ENCODE results near the gene ITGA2.

Gene ITGA2

GRCh38 chr5:52989781-52990527 lies 802 bp downstream of the ITGA2 start:
- peak; percentile 24 for DNase-seq

- no peak for DNase-seq
Measured at GRCh38 chr5:52990528-52990925, 1.4 kb downstream of the ITGA2 start.

- no peak for DNase-seq
Measured at GRCh38 chr5:52993367-52993766, 4.2 kb downstream of the ITGA2 start.

GRCh38 chr5:52994266-52994665 lies 5.1 kb downstream of the ITGA2 start:
- DNase-seq = no peak

GRCh38 chr5:52995095-52995494 lies 5.9 kb downstream of the ITGA2 start:
- no peak for DNase-seq

- no peak for DNase-seq
Measured at GRCh38 chr5:52995914-52996313, 6.8 kb downstream of the ITGA2 start.

- DNase-seq = no peak
Measured at GRCh38 chr5:52996979-52997378, 7.8 kb downstream of the ITGA2 start.

- DNase-seq = no peak
Measured at GRCh38 chr5:52997424-52997823, 8.3 kb downstream of the ITGA2 start.

- DNase-seq = no peak
Measured at GRCh38 chr5:52998552-52999313, 9.6 kb downstream of the ITGA2 start.

GRCh38 chr5:52999344-52999949 lies 10.3 kb downstream of the ITGA2 start:
- DNase-seq = no peak

GRCh38 chr5:53001541-53001940 lies 12.4 kb downstream of the ITGA2 start:
- DNase-seq = no peak

GRCh38 chr5:53002491-53002890 lies 13.3 kb downstream of the ITGA2 start:
- DNase-seq = no peak

- no peak for DNase-seq
Measured at GRCh38 chr5:53003144-53003543, 14.0 kb downstream of the ITGA2 start.

- no peak for DNase-seq
Measured at GRCh38 chr5:53006911-53007890, 18.0 kb downstream of the ITGA2 start.

GRCh38 chr5:53008751-53009150 lies 19.6 kb downstream of the ITGA2 start:
- DNase-seq = no peak

- no peak for DNase-seq
Measured at GRCh38 chr5:53009816-53010215, 20.7 kb downstream of the ITGA2 start.

GRCh38 chr5:53010814-53011213 lies 21.7 kb downstream of the ITGA2 start:
- no peak for DNase-seq

GRCh38 chr5:53011233-53011632 lies 22.1 kb downstream of the ITGA2 start:
- no peak for DNase-seq

- no peak for DNase-seq
Measured at GRCh38 chr5:53013857-53014256, 24.7 kb downstream of the ITGA2 start.

GRCh38 chr5:53017383-53017782 lies 28.2 kb downstream of the ITGA2 start:
- no peak for DNase-seq

- no peak for DNase-seq
Measured at GRCh38 chr5:53017794-53018391, 28.7 kb downstream of the ITGA2 start.

GRCh38 chr5:53019320-53019719 lies 30.2 kb downstream of the ITGA2 start:
- DNase-seq = no peak
